DMS114 treated with DMSO at 0.1 percent for 48 hours (cell line): Measurements from ENCODE around the gene IER5.

Experiments used
- DNase-seq: peaks from one replicate; lab custom pipeline; 2025; ENCODE audit not compliant: unreplicated experiment; lab: John Stamatoyannopoulos, UW

Gene IER5

DNA sequence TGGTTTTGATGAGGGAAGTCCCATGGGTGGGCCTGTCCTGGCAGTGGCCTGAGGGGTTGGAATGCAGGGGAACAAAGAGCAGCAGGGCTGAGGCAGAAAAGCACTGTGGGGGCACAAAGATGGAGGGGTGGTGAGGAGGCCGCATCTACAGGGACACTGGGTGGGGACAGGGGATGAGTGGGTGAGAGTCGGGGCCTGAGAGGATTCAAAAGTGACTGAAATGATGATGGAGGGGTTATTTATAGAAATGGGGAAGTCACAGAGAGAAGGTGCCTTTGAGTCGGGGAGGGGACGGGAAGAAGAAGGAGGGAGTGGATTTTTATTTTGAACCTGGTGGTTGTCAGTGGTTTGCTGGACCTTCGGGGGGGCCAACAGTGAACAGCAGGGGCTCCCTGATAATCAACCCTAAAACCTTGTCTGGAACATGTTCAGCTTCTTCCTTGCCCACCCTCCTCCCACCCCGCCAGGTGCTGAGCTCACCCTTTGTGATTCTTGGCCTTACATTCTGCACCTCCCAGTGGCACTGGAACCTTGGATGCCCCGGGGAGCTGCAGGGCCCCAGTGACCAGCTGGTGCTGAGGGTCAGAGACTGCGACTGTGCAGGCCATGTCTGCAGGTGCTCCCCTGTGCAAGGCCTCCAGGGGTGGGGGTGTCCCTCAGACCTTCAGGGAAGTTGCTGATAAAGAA, 42.9 kb downstream of the IER5 start:
- DNase-seq, result no peak

DNA sequence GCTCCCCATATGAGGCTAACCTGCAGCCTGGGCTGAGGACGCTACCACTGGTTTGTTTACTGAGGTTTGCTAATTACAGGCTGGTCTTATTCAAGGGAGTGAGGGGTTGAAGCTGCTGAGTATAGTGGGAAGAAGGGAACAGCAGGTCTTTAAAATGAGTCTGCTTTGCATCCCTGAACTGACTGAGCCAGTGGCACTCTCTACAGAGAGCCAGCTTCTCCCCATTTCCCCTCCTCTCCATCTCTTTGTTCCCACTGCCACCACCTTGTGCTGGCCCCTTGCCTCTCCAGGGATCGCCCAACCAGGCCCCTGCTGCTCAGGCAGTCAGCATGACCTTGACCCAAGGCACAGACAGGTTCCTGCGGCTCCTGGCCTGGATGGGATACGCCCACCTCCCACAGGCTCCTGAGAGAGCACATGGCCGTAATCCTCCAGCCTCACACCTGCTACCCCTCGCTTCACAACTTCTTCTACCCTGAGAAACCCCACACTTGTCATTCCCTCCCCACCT, 45.0 kb downstream of the IER5 start:
- no peak for DNase-seq

DNA sequence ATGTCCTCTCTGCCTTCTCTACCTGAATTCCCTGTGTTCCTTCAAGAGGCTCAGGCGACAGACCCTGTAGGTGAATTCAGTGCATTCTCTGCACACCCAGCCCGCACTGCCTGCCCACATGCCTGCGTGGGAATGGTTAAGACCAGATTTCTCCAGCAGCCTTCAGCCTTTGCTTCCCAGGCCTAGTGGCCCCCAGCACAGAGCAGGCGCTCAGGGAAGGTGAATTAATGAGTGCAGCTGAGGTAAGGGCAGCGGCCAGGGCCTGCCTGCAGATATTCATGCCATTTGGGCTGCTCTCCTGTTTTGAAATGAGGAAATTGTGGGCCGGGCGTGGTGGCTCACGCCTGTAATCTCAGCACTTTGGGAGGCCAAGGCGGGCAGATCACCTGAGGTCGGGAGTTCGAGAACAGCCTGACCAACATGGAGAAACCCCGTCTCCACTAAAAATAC, 45.5 kb downstream of the IER5 start:
- no peak for DNase-seq

DNA sequence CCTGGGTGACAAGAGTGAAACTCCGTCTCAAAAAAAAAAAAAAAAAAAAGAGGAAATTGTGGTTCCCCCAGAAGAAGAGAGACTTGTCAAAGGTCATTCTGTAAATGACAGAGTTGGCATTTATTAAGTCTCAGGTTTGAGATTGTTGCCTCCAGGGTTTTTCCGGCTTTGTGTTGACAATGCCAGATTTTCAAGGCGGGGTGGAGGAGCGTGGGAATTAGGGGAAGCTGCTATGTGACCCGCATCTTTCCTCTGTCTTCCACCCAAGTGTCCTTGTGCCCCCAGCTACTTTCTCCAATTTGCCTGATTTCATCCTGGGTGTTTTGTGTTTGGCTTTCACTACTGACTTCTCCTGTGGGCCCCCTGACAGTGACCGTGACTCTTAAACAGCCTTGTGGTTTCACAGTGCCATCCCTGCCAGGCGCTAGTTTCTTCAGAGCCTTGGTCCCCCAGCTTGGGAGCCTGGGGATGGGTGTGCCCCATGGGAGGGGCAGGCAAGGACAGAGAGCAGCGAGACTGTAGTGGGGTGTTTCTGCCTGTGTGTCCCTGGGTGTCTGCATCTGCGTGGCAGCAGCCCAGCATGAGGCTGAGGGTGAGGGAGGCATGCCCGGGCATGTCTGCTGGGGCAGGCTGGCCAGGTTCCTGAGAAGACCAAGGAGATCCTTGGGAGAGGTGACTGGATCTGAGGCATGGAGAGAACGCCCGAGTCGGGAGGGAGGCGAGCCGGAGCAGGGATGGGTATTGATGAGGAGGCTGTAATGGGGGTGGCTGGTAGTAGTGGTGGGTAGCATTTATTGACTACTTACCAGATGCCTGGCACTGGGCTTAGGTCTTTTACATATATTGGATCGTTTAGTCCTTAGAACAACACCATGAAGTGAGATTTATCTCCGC, 46.3 kb downstream of the IER5 start:
- DNase-seq, result no peak

DNA sequence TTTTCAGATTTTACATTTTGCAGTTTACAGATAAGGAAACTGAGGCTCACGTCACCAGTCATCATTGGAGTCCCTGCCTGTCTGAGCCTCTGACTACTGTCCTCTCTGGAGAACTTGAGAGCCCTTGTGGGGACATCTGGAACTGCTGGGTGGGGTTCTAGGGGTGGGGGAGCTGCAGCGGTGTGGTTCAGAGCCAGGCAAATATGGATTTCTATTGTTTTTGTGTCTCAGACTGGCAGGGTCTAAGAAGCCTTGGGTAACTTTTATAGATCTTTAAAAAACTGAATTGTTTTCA, 46.9 kb downstream of the IER5 start:
- no peak for DNase-seq

DNA sequence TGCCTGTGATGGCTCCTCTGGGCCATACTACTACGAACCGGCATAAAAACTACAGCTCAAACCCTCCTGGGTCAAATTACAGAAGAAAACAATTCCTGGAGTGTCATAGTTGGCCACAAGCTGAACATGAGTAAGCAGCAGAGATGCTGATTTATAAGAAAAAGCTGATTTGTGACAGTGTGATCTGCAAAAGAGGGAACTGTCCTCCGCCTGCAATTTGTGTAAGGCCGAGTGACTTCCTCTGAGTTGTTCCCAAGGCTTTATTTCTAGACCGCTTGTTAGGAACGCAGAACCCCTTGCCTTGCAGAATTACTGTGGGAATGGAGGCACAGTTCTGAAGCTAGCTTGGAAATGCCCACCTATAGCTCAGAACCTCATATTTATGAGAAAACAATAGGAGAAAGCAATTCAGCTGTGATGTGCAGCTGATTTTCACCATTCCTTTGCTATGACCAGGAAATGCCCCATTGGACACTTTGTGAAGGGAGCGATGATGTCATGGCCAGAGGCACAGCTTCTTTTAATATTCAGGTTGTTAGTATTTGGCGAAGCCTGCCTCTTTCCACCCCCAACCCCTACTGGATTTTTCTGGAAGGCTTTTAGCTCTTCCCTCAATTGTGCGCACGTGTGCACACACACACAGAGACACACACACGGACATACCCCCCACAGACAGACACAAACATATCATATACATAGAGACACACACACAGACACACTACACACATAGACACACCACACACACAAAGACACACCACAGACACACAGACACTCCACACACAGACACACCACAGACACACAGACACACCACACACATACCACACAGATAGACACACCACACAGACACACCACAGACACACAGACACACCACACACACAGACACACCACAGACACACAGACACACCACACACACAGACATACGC, 47.6 kb downstream of the IER5 start:
- DNase-seq, result no peak

DNA sequence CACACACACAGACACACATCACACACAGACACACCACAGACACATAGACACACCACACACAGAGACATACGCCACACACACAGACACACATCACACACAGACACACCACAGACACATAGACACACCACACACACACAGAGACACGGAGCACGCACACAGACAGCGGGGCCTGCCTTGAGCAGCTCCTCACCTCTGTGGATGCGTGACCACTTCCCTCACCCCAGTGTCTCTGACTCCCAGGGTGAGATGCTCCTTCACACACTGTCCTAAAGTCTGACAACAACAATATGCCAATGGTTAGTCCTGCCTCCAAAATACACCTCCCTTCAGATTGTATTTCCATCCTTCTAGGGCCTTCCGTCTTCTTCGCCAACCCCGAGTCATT, 48.2 kb downstream of the IER5 start:
- DNase-seq, result no peak

DNA sequence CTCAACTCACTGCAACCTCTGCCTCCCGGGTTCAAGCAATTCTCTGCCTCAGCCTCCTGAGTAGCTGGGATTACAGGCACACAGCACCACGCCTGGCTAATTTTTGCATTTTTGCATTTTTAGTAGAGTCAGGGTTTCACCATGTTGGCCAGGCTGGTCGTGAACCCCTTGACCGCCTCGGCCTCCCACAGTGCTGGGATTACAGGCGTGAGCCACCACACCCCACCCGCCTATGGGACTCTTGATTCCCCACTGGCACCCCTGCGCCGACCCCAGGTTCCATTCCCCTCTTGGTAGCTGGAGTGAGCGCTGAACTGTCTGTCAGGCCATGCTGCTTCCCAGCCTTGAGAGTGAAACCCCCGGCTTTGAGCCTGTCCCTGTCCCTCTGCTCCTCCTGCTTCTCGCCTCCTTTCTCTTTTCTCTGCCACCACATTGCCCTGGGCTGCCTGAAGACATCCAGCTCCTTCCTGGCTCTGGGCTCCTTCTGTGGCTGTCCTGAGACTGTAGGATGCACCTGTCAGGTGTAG, 48.8 kb downstream of the IER5 start:
- no peak for DNase-seq

DNA sequence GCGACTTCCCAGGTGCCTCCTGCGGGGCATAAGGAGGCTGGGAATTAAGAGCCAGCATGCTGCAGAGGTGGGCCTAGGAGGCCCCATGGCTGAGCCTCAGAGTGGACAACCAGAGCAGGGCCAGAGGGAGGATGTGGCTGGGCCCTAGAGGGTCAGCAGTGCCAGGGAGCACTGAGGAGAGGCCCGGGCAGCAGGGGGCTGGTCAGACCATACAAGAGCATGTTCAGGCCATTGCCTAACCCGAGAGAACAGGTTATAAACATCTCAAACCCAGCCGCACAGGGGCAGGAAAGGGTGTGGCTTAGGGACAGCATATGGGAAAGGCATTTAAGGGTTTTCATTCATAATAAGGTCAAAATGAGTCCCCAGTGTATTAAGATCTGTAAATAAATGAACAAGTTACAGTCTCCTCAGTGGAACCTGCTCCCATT, 51.1 kb downstream of the IER5 start:
- DNase-seq, result no peak

DNA sequence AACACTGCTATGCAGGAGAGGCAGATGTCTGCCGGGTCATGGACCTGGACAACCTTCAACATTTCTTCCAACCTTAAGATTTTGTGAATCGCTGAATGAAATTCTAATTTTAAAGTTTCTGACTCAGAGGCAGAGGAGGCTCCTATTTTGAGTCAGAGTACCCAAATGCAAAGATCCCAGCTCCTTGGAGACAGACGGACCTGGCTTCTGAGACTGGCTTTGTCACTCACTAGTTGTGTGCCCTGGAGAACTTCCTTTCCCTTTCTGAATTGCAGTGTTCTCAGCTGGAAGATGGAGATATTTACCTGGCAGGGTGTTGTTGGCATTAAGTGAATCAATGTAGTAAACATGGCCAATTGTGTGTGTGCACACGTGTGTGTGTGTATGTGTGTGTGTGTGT, 51.9 kb downstream of the IER5 start:
- DNase-seq, result no peak

DNA sequence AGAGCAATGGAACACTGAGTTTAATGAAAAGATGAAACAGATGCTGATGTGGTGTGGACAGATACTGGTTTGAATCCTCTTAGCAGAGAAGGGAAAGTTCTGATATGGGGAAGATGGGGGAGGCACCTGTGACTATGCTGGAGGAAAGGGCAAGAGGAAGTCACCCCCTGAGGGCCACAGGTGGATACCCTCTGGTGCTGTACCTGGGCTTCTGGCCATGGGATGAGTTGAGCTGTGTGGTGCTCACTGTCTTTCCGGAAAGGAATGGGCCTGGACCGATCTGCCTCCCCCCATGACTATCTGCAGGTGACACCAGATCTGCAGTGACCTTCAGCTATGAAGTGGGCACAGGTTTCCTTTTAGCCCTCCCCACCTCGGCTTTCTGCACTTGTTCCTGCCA, 52.4 kb downstream of the IER5 start:
- DNase-seq, result no peak

DNA sequence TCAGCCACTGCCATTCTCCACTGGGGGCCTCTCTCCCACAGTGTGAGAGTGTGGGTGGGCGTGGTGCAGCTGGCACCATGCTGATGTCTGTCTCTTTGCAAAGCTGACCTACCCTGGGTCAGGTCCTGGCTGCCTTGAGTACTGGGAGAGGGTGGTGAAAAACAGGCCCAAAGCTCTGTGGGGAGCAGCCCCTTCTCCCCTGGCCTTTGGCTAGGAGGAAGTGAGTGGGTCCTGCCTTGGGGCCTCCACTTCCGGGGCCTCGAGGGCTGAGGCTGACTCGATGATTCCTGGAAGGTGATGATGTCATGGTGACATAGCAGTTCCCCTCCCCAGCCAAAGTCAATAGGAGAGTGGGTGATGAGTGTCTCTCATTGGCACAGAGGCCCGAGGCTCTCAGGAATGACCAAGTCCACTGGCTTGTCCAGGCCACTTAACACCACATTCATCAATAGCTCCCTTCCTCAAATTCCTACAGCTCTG, 53.0 kb downstream of the IER5 start:
- no peak for DNase-seq
